Measurements from ENCODE around the gene C4A.
"Not testable (repeated sequence)": the region's sequence is repeated elsewhere in the genome, so short reads cannot be mapped to it uniquely, and the experiment has no call there.

Gene C4A

GRCh38 chr6:31979238-31979898 is 2.5 kb upstream of the C4A start:
- no peak for DNase-seq

DNA sequence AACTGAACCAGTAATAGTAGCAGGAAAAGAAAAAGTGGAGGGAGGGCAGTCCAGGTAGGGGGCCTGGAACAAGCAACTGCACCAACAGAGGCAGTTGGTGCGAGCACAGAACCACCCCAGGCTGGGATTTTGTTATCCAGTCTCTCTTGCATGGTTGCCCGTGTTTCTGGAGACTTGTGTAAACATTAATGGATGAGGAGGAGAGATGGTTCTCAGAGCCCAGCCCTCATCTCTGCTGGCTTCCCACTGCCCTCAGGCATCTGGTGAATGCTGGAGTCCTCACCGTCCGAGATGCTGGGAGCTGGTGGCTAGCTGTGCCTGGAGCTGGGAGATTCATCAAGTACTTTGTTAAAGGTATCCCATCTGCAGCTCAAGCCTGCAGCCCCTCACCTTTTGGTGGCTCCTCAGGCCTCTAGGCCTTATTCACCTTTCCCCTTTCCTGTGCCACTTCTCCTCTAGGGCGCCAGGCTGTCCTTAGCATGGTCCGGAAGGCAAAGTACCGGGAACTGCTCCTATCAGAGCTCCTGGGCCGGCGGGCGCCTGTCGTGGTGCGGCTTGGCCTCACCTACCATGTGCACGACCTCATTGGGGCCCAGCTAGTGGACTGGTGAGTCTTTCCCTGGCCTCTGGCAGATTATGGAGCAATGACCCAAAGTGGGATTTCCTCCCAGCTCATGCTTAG is 1.5 kb upstream of the C4A start:
- DNase-seq, result not testable (repeated sequence)

DNA sequence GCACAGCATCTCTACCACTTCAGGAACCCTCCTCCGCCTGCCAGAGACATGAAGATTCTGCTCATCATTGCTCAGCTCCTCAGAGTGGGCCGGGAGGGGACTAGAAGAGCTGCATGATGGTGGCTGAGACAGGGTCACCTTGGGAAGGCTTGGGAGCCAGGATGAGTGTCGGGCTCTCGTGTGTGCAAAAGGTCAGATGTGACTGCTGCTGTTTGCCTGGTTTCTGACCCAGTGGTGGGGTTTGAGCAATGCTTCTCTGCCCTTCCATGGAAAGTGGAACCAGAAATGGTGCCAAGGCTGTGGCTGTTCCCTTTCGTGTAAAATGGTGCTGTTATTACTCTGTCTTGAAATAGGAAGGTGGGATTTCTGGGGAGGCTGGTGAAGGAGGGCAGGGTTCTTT is 859 bp upstream of the C4A start:
- DNase-seq, result not testable (repeated sequence)

DNA sequence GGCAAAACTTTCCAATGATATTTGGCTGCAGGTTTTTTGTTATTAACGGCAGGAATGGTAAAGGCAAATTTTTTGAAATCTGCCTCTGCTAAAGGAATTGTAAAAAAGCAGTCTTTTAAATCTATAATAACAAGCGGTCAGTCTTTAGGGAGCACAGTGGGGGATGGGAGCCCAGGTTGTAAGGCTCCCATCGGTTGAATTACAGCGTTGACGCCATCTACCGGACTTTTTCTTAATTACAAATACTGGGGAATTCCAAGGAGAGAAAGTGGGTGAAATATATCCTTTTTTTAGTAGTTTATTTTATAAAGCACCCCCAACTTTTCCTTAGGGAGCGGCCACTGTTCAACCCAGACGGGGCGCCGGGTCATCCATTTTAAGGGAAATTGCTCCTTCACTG is 7.5 kb downstream of the C4A start:
- not testable (repeated sequence) for DNase-seq

GRCh38 chr6:31994421-31994820 is 12.6 kb downstream of the C4A start:
- DNase-seq, result not testable (repeated sequence)

DNA sequence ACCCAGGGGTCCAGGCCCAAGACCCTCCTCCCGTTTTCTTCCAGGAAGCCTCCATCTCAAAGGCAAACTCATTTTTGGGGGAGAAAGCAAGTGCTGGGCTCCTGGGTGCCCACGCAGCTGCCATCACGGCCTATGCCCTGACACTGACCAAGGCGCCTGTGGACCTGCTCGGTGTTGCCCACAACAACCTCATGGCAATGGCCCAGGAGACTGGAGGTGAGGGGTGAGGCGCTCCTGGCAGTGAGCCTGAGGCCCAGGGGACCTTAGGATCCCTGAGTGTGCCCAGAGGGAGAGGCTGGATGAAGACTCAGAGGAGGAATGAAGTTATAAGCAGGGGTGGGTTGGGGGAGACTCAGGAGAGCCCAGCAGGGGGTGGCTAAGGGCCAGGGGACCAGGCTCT is 14.5 kb downstream of the C4A start:
- DNase-seq, result not testable (repeated sequence)

GRCh38 chr6:32002546-32003268 is 20.9 kb downstream of the C4A start:
- DNase-seq, result not testable (repeated sequence)

GRCh38 chr6:32003301-32003700 is 21.4 kb downstream of the C4A start:
- DNase-seq, result not testable (repeated sequence)

GRCh38 chr6:32004393-32004792 is 22.5 kb downstream of the C4A start:
- not testable (repeated sequence) for DNase-seq

DNA sequence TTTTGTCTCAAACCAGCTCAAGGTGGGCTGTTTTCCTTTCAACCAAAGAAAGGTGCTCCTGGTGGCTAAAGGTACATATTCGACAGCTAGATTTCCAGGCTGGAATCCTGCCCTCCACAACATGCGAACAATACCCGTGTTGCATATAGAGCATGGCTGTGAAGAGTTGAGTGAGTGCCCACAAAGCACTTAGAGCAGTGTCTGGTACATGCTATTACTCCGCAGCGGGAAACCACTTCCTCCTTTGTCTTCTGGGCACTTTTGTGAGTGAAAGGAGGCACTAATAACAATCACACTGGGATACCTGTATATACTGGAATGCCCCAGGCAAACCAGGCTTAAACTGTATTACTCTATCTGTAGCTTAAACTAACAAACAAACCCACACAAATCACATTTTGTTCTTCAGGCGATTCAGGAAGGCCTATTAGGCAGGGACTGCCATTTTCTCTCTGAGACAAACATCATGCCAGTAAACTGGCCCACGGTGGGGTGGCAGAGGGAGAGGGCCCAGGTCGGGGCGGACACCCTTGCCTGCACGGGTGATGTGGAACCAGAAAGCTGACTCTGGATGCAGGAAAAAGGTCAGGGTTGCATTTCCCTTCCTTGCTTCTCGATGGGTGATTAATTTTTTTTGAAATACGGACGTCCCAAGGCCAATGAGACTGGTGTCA is 23.1 kb downstream of the C4A start:
- not testable (repeated sequence) for DNase-seq

GRCh38 chr6:32005538-32005880 is 23.7 kb downstream of the C4A start:
- not testable (repeated sequence) for DNase-seq

- DNase-seq, result not testable (repeated sequence)
Observed at GRCh38 chr6:32005991-32006529, 24.2 kb downstream of the C4A start.

DNA sequence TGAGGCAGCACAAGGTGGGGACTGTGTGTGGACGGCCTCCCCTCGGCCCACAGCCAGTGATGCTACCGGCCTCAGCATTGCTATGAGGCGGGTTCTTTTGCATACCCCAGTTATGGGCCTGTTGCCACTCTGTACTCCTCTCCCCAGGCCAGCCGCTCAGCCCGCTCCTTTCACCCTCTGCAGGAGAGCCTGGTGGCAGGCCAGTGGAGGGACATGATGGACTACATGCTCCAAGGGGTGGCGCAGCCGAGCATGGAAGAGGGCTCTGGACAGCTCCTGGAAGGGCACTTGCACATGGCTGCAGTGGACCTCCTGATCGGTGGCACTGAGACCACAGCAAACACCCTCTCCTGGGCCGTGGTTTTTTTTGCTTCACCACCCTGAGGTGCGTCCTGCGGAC is 25.2 kb downstream of the C4A start:
- DNase-seq, result not testable (repeated sequence)

DNA sequence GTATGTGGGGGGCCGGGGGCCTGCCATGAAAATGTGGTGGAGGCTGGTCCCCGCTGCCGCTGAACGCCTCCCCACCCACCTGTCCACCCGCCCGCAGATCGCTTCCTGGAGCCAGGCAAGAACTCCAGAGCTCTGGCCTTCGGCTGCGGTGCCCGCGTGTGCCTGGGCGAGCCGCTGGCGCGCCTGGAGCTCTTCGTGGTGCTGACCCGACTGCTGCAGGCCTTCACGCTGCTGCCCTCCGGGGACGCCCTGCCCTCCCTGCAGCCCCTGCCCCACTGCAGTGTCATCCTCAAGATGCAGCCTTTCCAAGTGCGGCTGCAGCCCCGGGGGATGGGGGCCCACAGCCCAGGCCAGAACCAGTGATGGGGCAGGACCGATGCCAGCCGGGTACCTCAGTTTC is 26.2 kb downstream of the C4A start:
- not testable (repeated sequence) for DNase-seq

GRCh38 chr6:32008616-32009015 is 26.8 kb downstream of the C4A start:
- DNase-seq, result not testable (repeated sequence)

- DNase-seq, result not testable (repeated sequence)
Observed at GRCh38 chr6:32009537-32009936, 27.7 kb downstream of the C4A start.

DNA sequence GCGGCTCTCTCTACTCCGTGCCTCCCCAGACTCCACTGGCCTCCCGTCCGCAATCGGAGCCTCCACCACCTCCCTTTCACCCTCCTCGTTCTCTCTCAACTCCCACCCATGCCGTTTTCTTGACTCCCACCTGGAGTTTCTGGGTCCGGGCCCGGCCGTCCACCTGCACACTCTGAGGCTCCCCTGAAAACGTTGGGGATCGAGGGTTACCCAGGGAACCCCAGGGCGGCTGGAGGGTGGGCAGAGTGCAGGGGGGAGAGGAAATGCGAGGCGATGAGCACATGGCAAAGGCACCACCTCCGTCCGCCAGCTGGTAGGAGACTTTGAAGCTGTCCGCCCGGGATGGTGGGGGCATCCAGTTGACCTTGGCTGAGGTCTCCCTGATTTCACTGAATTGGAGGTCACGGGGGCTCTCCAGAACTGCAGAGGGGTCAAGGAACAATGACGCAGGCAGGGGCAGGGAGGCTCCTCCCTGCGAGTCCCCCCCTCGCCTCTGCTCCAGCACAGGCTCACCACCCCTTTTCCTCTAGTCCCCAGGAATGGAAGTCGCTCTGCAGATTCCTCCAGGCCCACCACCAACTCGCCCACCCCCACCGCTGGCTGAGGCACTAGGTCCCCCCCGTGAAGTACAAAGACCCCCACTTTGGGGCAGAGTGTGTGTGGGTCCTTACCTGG is 29.1 kb downstream of the C4A start:
- DNase-seq, result not testable (repeated sequence)

- DNase-seq, result peak in 1 of 56 donors; percentile 0
Observed at GRCh38 chr6:32012941-32013617, 31.2 kb downstream of the C4A start.

GRCh38 chr6:32013738-32014137 is 31.9 kb downstream of the C4A start:
- DNase-seq, result not testable (repeated sequence)

- DNase-seq, result not testable (repeated sequence)
Observed at GRCh38 chr6:32014547-32014946, 32.7 kb downstream of the C4A start, which contains the start of gene C4B. Gene C4B, plus strand, starts transcription at chr6:32014795. Its CDS starts 51 bp downstream, at chr6:32014846.

All from amygdala (tissue), 56 donors.